Activated T-helper 17 cell treated with anti-CD3 and anti-CD28 coated beads, Interleukin-2, amount 50 U/mL, for 72 hours (primary cell): Measurements from ENCODE around the gene ZNF672. TPM values are rescaled to one million over a fixed set of nuclear protein-coding genes. Genes with fewer than 3 reads are reported as not detected.
"Not testable (repeated sequence)": the region's sequence is repeated elsewhere in the genome, so short reads cannot be mapped to it uniquely, and the experiment has no call there.

Experiments used
- ATAC-seq: fragments of 150-1000 bp; cut with Tn5 transposase; replicated peaks from 2 replicates; pipeline ENCODE4 v1.10.0; 2021; ENCODE audit warnings: mild to moderate bottlenecking, moderate library complexity
- H3K27ac Mint-ChIP-seq: one replicate; pipeline ENCODE4 v1.8.0; 2022; ENCODE audit warnings: mixed read lengths
- H3K27me3 Mint-ChIP-seq: one replicate; pipeline ENCODE4 v1.8.0; 2022; ENCODE audit warnings: mixed read lengths
- H3K36me3 Mint-ChIP-seq: one replicate; pipeline ENCODE4 v1.8.0; 2022; ENCODE audit warnings: low read depth, mild to moderate bottlenecking, mixed read lengths
- H3K4me1 Mint-ChIP-seq: one replicate; pipeline ENCODE4 v1.8.0; 2022; ENCODE audit warnings: mixed read lengths
- H3K4me3 Mint-ChIP-seq: one replicate; pipeline ENCODE4 v1.8.0; 2022; ENCODE audit warnings: mild to moderate bottlenecking, mixed read lengths
- H3K9me3 Mint-ChIP-seq: one replicate; pipeline ENCODE4 v1.8.0; 2022; ENCODE audit warnings: mixed read lengths
- total RNA-seq, 2 donors: library from RNA; stranded (reverse); gene quantifications; one replicate each; pipeline ENCODE4 v1.2.3, GENCODE V29; 2022

The ZNF672 gene
- total RNA-seq, 2 donors from 2014 or later, result 36.1 to 38.8 TPM

DNA sequence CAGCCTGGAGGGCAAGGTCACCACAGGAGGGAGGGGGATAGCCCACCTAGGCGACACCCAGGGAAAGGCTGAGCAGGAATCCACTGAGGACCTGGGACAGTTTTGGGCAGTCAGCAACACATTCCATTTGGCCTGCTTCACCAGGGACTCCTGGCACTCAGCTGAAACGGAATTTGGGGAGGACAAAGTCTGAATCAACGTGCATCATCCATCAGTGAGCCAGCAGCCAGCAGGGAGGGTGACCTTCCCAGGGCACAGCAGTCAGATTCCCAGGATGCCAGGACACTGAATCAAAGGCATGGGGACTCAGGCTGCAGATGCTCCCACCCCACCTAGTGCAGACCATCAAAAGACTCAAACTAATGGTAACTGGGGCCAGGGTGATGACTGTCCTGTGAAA is 16.9 kb upstream of the ZNF672 start:
- no peak overlapping the region for H3K27ac Mint-ChIP-seq
- no peaks in the 10 kb centered on the region for H3K27me3 Mint-ChIP-seq
- H3K4me1 Mint-ChIP-seq, result peaks cover 46% of the 10 kb centered on the region
- peaks cover 80% of the 10 kb centered on the region for H3K36me3 Mint-ChIP-seq
- H3K4me3 Mint-ChIP-seq, result no peak overlapping the region
- H3K9me3 Mint-ChIP-seq, result no peaks in the 10 kb centered on the region
- ATAC-seq, result no peak

GRCh38 chr1:248821641-248822040 is 16.4 kb upstream of the ZNF672 start:
- H3K27ac Mint-ChIP-seq, result no peak overlapping the region
- ATAC-seq, result no peak
- peaks cover 45% of the 10 kb centered on the region for H3K4me1 Mint-ChIP-seq
- no peaks in the 10 kb centered on the region for H3K27me3 Mint-ChIP-seq
- peak overlapping the region; percentile 82 for H3K4me3 Mint-ChIP-seq
- H3K36me3 Mint-ChIP-seq, result peaks cover 79% of the 10 kb centered on the region
- peaks cover 1% of the 10 kb centered on the region for H3K9me3 Mint-ChIP-seq

- Mint-ChIP-seq H3K9me3 (peaks cover 4% of the 10 kb centered on the region), H3K27ac (peak overlapping the region; percentile 95), H3K4me3 (peak overlapping the region; percentile 82), H3K27me3 (no peaks in the 10 kb centered on the region), H3K36me3 (peaks cover 77% of the 10 kb centered on the region), H3K4me1 (peaks cover 50% of the 10 kb centered on the region)
- ATAC-seq, result no peak
These were observed 15.6 kb upstream of the ZNF672 start for GRCh38 chr1:248822148-248823032.

DNA sequence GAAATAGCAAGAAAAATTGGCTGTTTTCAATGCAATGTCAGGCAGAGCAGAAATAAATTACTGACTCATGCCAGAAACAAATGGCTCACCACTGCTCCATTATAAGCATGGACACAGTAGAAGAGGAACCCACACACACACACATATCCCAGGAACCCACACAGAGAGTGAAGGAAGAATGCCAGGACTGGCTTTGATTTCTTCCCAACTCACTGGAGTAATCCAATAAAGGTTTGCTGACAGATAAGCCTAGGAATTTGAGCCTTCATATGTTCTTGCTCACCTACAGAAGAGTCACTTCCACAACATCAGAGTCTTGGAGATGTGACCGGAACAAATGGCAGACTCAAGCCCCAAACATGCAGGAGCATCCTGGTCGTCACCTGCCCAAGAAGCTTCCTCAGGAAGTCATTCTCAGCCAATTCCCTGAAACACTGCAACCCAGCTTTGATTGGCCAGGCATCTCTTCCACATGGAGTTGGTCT is 14.5 kb upstream of the ZNF672 start:
- Mint-ChIP-seq H3K4me1 (peaks cover 42% of the 10 kb centered on the region), H3K27ac (peak overlapping the region; percentile 95), H3K36me3 (peaks cover 77% of the 10 kb centered on the region), H3K27me3 (no peaks in the 10 kb centered on the region), H3K4me3 (peak overlapping the region; percentile 82), H3K9me3 (peaks cover 4% of the 10 kb centered on the region)
- ATAC-seq, result no peak

DNA sequence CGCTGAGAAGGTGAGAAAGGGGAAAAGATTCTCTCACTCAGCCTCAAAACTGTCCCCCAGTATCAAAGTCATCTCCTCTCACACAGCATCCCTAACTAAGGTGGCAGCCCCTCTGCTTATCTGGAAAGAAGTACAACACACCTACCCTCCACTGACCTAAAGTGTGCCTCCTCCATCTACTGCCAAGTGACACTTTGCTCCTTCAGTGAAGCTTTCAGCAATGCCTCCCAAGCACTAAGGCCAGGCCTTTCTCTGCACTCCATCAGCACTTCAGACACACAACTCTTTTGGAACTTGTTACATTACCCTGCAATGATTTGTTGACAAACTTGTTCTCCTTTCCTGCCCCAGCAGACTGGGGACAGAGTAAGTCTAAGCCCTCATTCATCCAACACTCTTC is 13.7 kb upstream of the ZNF672 start:
- H3K36me3 Mint-ChIP-seq, result peaks cover 70% of the 10 kb centered on the region
- H3K4me3 Mint-ChIP-seq, result peak overlapping the region; percentile 82
- H3K9me3 Mint-ChIP-seq, result peaks cover 4% of the 10 kb centered on the region
- peaks cover 37% of the 10 kb centered on the region for H3K4me1 Mint-ChIP-seq
- no peak for ATAC-seq
- no peaks in the 10 kb centered on the region for H3K27me3 Mint-ChIP-seq
- H3K27ac Mint-ChIP-seq, result peak overlapping the region; percentile 95

DNA sequence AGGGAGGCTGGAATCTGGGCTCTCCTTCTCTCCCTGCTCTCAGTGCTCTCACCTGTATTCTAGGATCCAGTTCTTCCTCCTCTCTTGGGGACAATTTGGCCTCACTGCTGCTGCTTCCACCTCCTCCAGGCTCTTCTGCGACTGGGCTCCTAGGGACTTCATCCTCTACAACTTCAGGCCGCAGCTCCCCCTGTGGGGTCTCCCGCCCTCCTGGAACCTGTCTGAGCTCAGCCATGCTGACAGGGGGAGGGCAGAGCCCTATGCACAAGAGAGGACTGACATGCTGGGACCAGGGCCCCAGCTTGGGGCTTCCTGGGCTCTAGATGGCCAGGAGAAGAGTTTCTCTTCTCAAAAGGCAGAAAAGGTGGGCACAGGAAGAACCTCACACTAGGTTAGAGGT is 13.3 kb upstream of the ZNF672 start:
- ATAC-seq, result no peak
- H3K27me3 Mint-ChIP-seq, result no peaks in the 10 kb centered on the region
- peaks cover 68% of the 10 kb centered on the region for H3K36me3 Mint-ChIP-seq
- peak overlapping the region; percentile 82 for H3K4me3 Mint-ChIP-seq
- peaks cover 4% of the 10 kb centered on the region for H3K9me3 Mint-ChIP-seq
- H3K4me1 Mint-ChIP-seq, result peaks cover 37% of the 10 kb centered on the region
- H3K27ac Mint-ChIP-seq, result peak overlapping the region; percentile 95

DNA sequence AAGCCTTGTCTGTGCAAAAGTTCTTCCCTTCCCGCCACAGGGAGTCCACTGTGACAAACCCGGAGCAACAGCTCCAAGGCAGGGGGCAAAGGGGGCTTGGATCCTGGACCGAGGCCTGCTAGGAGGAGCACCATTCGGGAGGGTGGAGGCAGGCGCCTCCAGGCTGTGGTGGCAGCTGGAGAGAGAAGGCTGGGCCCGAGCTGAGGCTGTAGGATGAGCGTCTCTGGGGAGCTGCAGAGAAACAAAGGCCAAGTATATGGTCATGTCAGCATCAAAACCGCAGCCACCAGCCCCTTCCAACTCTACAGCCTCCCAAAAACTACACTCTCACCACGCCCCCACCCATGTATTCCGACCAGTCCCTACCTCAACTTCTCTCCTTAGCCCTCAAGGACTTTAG is 12.9 kb upstream of the ZNF672 start:
- Mint-ChIP-seq H3K9me3 (peaks cover 4% of the 10 kb centered on the region), H3K36me3 (peaks cover 64% of the 10 kb centered on the region), H3K27ac (peak overlapping the region; percentile 95), H3K27me3 (no peaks in the 10 kb centered on the region), H3K4me3 (peak overlapping the region; percentile 82), H3K4me1 (peaks cover 37% of the 10 kb centered on the region)
- ATAC-seq, result no peak

GRCh38 chr1:248825573-248825908 is 12.5 kb upstream of the ZNF672 start:
- H3K4me3 Mint-ChIP-seq, result peak overlapping the region; percentile 82
- peak; percentile 4 for ATAC-seq
- H3K36me3 Mint-ChIP-seq, result peaks cover 60% of the 10 kb centered on the region
- peak overlapping the region; percentile 95 for H3K27ac Mint-ChIP-seq
- H3K27me3 Mint-ChIP-seq, result no peaks in the 10 kb centered on the region
- peaks cover 4% of the 10 kb centered on the region for H3K9me3 Mint-ChIP-seq
- H3K4me1 Mint-ChIP-seq, result peaks cover 37% of the 10 kb centered on the region

- ATAC-seq, result peak; percentile 89
- Mint-ChIP-seq H3K4me3 (peak within 1 kb of the TSS; percentile 82), H3K27me3 (no peaks in the 10 kb centered on the region), H3K36me3 (peaks cover 54% of the 10 kb centered on the region), H3K27ac (peak within 1 kb of the TSS; percentile 95), H3K4me1 (peaks cover 35% of the 10 kb centered on the region), H3K9me3 (peaks cover 4% of the 10 kb centered on the region)
These were observed 11.9 kb upstream of the ZNF672 start, which contains the start of gene SH3BP5L for GRCh38 chr1:248825909-248826760. TSS of gene SH3BP5L (minus strand) at chr1:248825915. CDS start at chr1:248824935, 980 bp downstream.

GRCh38 chr1:248828845-248829244 is 9.2 kb upstream of the ZNF672 start:
- no peaks in the 10 kb centered on the region for H3K27me3 Mint-ChIP-seq
- H3K27ac Mint-ChIP-seq, result peak overlapping the region; percentile 95
- H3K4me3 Mint-ChIP-seq, result peak overlapping the region; percentile 14
- H3K4me1 Mint-ChIP-seq, result peaks cover 22% of the 10 kb centered on the region
- peaks cover 27% of the 10 kb centered on the region for H3K36me3 Mint-ChIP-seq
- peaks cover 4% of the 10 kb centered on the region for H3K9me3 Mint-ChIP-seq
- no peak for ATAC-seq

GRCh38 chr1:248830718-248831017 is 7.4 kb upstream of the ZNF672 start:
- not testable (repeated sequence) for H3K9me3 Mint-ChIP-seq, ATAC-seq, H3K4me3 Mint-ChIP-seq, H3K27ac Mint-ChIP-seq, H3K27me3 Mint-ChIP-seq
- Mint-ChIP-seq H3K4me1 (peaks cover 11% of the 10 kb centered on the region), H3K36me3 (peaks cover 11% of the 10 kb centered on the region)

- H3K4me1 Mint-ChIP-seq, result peaks cover 7% of the 10 kb centered on the region
- peaks cover 1% of the 10 kb centered on the region for H3K9me3 Mint-ChIP-seq
- no peak for ATAC-seq
- H3K4me3 Mint-ChIP-seq, result no peak overlapping the region
- H3K27me3 Mint-ChIP-seq, result no peaks in the 10 kb centered on the region
- no peak overlapping the region for H3K27ac Mint-ChIP-seq
- no peaks in the 10 kb centered on the region for H3K36me3 Mint-ChIP-seq
These were observed 6.2 kb upstream of the ZNF672 start for GRCh38 chr1:248831842-248832241.

- Mint-ChIP-seq H3K27ac (no peak overlapping the region), H3K4me3 (no peak overlapping the region), H3K36me3 (peaks cover 4% of the 10 kb centered on the region)
These were observed 3.6 kb upstream of the ZNF672 start for GRCh38 chr1:248834343-248834940.

GRCh38 chr1:248837045-248837780 is 811 bp upstream of the ZNF672 start:
- no peak overlapping the region for H3K27ac Mint-ChIP-seq

More at GRCh38 chr1:248834343-248834940, 3.6 kb upstream of the ZNF672 start:
- Mint-ChIP-seq H3K4me1 (no peaks in the 10 kb centered on the region), H3K27me3 (no peaks in the 10 kb centered on the region), H3K9me3 (no peaks in the 10 kb centered on the region)
- no peak for ATAC-seq

More at GRCh38 chr1:248837045-248837780, 811 bp upstream of the ZNF672 start:
- no peak for ATAC-seq
- H3K9me3 Mint-ChIP-seq, result no peaks in the 10 kb centered on the region
- H3K36me3 Mint-ChIP-seq, result peaks cover 7% of the 10 kb centered on the region
- H3K4me1 Mint-ChIP-seq, result peaks cover 8% of the 10 kb centered on the region
- no peaks in the 10 kb centered on the region for H3K27me3 Mint-ChIP-seq
- H3K4me3 Mint-ChIP-seq, result no peak overlapping the region
